ENCODE results near the gene MDC1.
"Not testable (repeated sequence)": the region's sequence is repeated elsewhere in the genome, so short reads cannot be mapped to it uniquely, and the experiment has no call there.

DNA sequence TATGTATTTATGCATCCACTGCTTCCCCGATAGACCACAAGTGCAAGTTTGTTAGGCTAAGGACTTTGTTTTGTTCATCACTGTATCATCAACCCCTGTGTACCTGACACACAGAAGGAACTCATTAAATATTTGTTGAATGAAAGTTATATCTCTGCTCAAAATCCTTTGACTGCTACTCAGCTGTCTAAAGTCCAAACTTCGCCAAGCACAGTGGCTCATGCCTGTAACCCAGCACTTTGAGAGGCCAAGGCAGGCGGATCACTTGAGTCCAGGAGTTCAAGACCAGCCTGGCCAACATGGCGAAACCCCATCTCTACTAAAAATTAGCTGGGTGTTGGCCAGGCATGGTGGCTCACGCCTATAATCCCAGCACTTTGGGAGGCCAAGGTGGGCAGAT lies 59.2 kb downstream of the MDC1 start:
- TF ChIP-seq, protein P1, sequence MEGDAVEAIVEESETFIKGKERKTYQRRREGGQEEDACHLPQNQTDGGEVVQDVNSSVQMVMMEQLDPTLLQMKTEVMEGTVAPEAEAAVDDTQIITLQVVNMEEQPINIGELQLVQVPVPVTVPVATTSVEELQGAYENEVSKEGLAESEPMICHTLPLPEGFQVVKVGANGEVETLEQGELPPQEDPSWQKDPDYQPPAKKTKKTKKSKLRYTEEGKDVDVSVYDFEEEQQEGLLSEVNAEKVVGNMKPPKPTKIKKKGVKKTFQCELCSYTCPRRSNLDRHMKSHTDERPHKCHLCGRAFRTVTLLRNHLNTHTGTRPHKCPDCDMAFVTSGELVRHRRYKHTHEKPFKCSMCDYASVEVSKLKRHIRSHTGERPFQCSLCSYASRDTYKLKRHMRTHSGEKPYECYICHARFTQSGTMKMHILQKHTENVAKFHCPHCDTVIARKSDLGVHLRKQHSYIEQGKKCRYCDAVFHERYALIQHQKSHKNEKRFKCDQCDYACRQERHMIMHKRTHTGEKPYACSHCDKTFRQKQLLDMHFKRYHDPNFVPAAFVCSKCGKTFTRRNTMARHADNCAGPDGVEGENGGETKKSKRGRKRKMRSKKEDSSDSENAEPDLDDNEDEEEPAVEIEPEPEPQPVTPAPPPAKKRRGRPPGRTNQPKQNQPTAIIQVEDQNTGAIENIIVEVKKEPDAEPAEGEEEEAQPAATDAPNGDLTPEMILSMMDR (conservative IDR thresholded peaks at IDR 0.05; ENCODE audit: low read length) = not testable (repeated sequence)
- not testable (repeated sequence) for TF ChIP-seq EZH2phosphoT487 (IDR thresholded peaks at IDR 0.05; ENCODE audit: borderline replicate concordance)

All from Loucy (cell line).